Activated T-cell treated with anti-CD3 and anti-CD28 coated beads for 24 hours (primary cell): ENCODE measurements around the gene DENND1C.

Experiments
- DNase-seq: peaks from one replicate; pipeline ENCODE4 v3.0.0-alpha.2; 2020; ENCODE audit warnings: low read depth

Gene DENND1C

DNA sequence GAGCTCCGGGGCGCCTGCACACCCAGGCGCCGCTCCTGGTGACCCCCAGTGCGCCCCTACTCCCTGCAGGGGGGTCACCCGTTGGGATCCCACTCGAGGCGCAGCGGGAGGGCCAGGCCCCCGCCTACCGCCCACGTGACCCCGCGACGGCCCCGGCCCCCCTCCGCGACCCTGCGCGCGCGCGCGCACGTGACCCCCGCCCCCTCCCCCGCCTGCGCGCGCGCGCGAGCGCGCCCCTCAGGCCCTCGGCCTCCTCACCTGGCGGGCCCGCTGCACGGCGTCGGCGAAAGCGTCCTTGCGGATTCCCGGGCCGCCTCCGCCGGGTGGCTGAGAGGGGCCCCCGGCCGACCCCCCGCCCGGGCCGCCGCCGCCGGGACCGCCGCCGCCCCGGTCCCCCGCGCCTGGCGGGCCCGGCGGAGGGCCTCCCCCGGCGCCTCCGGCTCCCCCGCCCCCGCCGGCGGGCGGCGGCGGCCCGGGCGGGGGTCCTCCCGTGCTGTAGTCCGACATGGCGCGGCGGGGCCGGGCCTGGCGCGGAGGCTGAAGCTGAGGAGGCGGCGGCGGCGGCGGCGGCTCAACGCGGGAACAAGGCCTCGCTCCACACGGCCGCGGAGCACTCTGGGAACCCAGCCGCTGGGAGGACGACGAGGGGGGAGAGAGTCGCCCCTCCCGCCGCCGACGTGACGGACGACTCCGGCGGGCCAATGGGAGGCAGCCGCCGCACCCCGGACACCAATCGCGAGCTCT, 57.2 kb downstream of the DENND1C start, which contains the start of gene KHSRP:
TSS of gene KHSRP (minus strand) at position 617 of the 744 bp plus-strand sequence. CDS start at position 507, 110 bp downstream.
- DNase-seq, result no peak

DNA sequence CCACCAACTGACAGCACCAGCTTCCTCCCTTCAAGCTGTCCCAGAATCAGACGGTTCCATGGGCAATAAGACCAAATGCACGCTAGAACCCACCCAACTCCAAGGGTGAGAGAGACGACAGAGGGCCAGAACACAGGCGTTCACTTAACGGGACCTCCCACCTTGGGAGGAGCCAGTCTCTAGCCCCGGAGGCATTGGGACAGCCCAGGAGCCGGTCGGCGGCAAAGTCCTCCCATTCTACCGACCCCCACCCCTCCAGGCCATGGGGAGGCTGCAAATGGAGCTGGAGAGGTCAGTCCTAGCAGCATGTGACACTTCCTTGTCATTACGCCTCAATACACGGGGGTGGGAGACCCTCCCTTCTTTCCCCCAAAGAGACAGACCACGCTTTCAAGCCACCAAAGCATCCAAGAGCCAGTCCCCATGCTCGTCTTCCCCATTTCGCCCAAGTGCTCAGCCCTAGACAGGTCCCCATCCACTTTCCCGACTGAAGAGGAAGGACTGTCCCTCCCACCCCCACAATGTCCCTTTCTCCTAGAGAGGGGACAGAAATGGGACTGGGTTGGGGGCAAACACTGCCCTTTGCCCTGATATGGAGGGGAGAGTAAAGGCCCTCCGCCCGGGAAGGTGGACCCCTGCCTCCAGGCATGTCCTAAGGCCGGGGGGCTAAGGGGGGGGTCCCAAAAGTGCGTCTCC, 57.9 kb downstream of the DENND1C start:
- DNase-seq, result no peak

DNA sequence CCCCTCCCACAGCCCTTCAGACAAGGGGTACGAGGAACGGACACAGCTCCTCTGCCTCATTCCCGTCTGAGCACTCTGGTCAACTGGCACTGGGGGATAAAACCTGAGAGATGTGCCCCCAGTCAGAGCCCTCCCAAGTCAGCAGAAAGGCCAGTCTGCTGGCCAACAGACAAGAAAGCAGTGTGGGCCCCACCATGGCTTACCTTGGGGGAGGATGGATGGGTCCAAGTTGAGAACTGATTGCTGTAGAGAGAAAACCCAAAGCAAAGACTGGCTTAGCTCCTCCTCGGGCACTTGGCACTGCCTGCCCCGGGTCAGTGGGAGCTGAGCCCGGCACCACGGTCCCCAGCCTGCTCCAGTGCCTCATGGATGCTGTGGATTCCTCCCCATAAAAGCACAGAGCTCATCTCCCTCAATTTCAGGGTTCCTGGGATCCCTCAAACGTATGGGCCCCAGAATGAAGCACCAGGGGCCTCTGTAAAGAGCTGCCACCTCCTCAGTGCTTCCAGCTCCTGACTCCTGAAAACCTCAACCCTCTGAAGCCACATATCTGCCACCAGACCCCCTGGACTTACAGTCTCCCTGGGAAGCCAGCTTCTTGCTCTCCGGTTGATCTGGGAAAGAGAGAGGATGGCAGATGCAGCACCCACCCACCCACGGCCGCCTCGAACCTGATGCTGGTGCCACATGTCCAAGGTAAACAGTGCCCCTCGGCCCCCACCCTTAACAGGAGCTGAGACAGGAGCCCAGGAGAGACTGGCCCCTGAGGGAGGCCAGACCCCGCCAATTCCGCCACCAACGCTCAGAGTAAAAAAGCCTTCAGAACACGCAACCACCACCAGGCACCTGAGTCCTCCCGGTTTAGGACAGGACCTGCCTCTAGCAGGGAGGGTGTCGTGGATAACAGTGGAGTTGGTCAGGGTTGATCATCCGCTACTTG, 60.2 kb downstream of the DENND1C start:
- DNase-seq, result no peak

DNA sequence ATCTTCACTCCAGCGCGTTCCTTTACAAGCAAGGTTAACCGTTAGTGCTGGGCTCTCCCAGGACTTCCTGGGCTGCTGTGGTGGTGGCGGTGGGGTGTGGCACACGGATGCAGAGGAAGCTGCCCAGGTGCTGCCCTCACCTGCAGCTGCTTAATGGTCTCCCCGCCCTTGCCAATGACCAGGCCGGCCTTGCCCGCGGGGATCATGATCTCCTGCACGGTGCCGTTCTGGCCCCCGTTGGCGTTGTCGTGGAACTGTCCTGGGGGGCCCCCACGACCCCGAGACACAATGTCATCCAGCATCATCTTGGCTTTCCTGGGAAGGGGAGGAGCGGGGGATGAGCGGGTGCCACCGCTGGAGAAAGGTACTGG, 63.0 kb downstream of the DENND1C start:
- no peak for DNase-seq

DNA sequence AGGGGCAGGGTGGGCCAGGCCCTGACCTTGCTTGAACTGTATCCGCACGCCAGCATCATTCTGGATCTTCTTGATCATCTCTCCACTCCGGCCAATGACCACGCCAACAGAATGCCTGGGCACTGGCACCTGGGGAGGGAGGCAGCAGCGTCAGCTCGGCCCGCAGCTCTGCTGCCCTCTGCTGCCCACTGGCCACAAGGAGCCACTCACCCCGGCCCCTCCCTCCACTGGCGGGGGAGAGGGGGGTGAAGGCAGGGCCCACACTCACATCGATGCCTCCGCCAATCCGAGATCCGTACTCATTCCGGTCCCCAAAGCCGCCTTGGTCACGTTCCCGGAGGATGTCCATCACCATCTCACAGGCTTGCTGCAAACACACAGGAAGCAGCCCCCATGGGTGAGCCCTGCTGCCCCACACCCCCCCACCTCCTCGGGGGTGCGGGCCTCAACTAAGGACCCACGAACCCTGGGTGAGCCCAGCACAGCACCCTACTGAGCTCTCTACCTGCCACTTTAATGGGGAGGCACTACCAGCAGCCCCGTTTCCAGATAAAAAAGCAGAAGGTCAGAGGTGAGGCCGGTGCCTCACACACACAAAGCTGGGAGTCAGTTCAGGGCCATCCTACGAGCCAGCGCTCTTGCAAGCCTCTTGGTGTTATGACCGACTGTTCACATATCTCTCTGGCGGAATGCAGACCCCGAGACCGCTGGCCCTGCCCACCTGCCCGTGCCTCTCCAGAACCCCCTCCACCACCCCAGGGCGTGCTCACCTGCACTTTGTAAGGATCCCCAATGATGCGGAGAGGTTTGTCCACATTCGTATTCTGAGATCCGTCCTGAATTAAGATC, 63.6 kb downstream of the DENND1C start:
- no peak for DNase-seq
